Measurements from ENCODE around the gene EML1. TPM values are rescaled to one million over a fixed set of nuclear protein-coding genes. Genes with fewer than 3 reads are reported as not detected.
A peak's percentile ranks its signal among the peaks of the same experiment; 100 is the strongest.

EML1 gene
- total and polyA plus RNA-seq, 2 donors from 2014 or later: 7.9 to 35.9 TPM

GRCh38 chr14:99784508-99784907 is 8.7 kb upstream of the EML1 start:
- H3K9me3 ChIP-seq (ENCODE audit: control insufficient read depth in 2 of 3, insufficient read depth in 1 of 3, low read length in 3 of 3): peaks cover 0 to 4% (median 0%) of the 10 kb centered on the region in 3 donors
- DNase-seq (no peak), FAIRE-seq (no peak)
- no peak overlapping the region for H3K4me3 ChIP-seq (ENCODE audit: low read length in 3 of 3)
- intact Hi-C loops (cut with DNase I): no loop called here
- H3K4me1 ChIP-seq (ENCODE audit: control insufficient read depth in 2 of 3, insufficient read depth in 2 of 3, low read depth in 1 of 3, low read length in 3 of 3): peaks cover 0 to 3% (median 0%) of the 10 kb centered on the region in 3 donors
- no peak for TF ChIP-seq CTCF (IDR thresholded peaks at IDR 0.05; ENCODE audit: borderline replicate concordance, extremely low read depth, insufficient read depth)
- no peak overlapping the region for H3K27ac ChIP-seq (ENCODE audit: low read depth in 2 of 2, low read length in 2 of 2)
- H3K9ac ChIP-seq (ENCODE audit: low read length in 3 of 3): no peak overlapping the region
- no peaks in the 10 kb centered on the region for H3K27me3 ChIP-seq (ENCODE audit: control insufficient read depth, insufficient read depth, low read length)
- no peaks in the 10 kb centered on the region for H3K36me3 ChIP-seq (ENCODE audit: control insufficient read depth in 2 of 3, insufficient read depth in 3 of 3, low read length in 3 of 3)

- Histone ChIP-seq H3K27ac (ENCODE audit: low read depth in 2 of 2, low read length in 2 of 2) (no peak overlapping the region), H3K4me3 (ENCODE audit: low read length in 3 of 3) (no peak overlapping the region), H3K9ac (ENCODE audit: low read length in 3 of 3) (no peak overlapping the region), H3K36me3 (ENCODE audit: control insufficient read depth in 2 of 3, insufficient read depth in 3 of 3, low read length in 3 of 3) (no peaks in the 10 kb centered on the region), H3K9me3 (ENCODE audit: control insufficient read depth in 2 of 3, insufficient read depth in 1 of 3, low read length in 3 of 3) (no peaks in the 10 kb centered on the region), H3K27me3 (ENCODE audit: control insufficient read depth, insufficient read depth, low read length) (no peaks in the 10 kb centered on the region), H3K4me1 (ENCODE audit: control insufficient read depth in 2 of 3, insufficient read depth in 2 of 3, low read depth in 1 of 3, low read length in 3 of 3) (peaks cover 0 to 3% (median 0%) of the 10 kb centered on the region in 3 donors)
- intact Hi-C loops (cut with DNase I): no loop called here
- no peak for TF ChIP-seq CTCF (IDR thresholded peaks at IDR 0.05; ENCODE audit: borderline replicate concordance, extremely low read depth, insufficient read depth)
- DNase-seq (no peak), FAIRE-seq (no peak)
These were observed 7.8 kb upstream of the EML1 start for GRCh38 chr14:99785426-99785825.

- intact Hi-C loops (cut with DNase I): no loop called here
- no peak for TF ChIP-seq CTCF (IDR thresholded peaks at IDR 0.05; ENCODE audit: borderline replicate concordance, extremely low read depth, insufficient read depth)
- H3K36me3 ChIP-seq (ENCODE audit: control insufficient read depth in 2 of 3, insufficient read depth in 3 of 3, low read length in 3 of 3): no peaks in the 10 kb centered on the region
- no peak for DNase-seq
- peaks cover 0 to 7% (median 0%) of the 10 kb centered on the region in 3 donors for H3K4me1 ChIP-seq (ENCODE audit: control insufficient read depth in 2 of 3, insufficient read depth in 2 of 3, low read depth in 1 of 3, low read length in 3 of 3)
- H3K9ac ChIP-seq (ENCODE audit: low read length in 3 of 3): no peak overlapping the region
- H3K27ac ChIP-seq (ENCODE audit: low read depth in 2 of 2, low read length in 2 of 2): no peak overlapping the region
- H3K4me3 ChIP-seq (ENCODE audit: low read length in 3 of 3): no peak overlapping the region
- H3K27me3 ChIP-seq (ENCODE audit: control insufficient read depth, insufficient read depth, low read length): no peaks in the 10 kb centered on the region
- no peaks in the 10 kb centered on the region for H3K9me3 ChIP-seq (ENCODE audit: control insufficient read depth in 2 of 3, insufficient read depth in 1 of 3, low read length in 3 of 3)
- no peak for FAIRE-seq
These were observed 6.7 kb upstream of the EML1 start for GRCh38 chr14:99786511-99786989.

GRCh38 chr14:99788713-99789112 is 4.5 kb upstream of the EML1 start:
- TF ChIP-seq CTCF (IDR thresholded peaks at IDR 0.05; ENCODE audit: borderline replicate concordance, extremely low read depth, insufficient read depth): no peak
- intact Hi-C loops (cut with DNase I): no loop called here
- no peak overlapping the region for H3K4me3 ChIP-seq (ENCODE audit: low read length in 3 of 3)
- peak in 1 of 5 donors; percentile 8 for DNase-seq
- no peak overlapping the region for H3K9ac ChIP-seq (ENCODE audit: low read length in 3 of 3)
- no peaks in the 10 kb centered on the region for H3K27me3 ChIP-seq (ENCODE audit: control insufficient read depth, insufficient read depth, low read length)
- no peaks in the 10 kb centered on the region for H3K9me3 ChIP-seq (ENCODE audit: control insufficient read depth in 2 of 3, insufficient read depth in 1 of 3, low read length in 3 of 3)
- H3K4me1 ChIP-seq (ENCODE audit: control insufficient read depth in 2 of 3, insufficient read depth in 2 of 3, low read depth in 1 of 3, low read length in 3 of 3): peaks cover 0 to 14% (median 0%) of the 10 kb centered on the region in 3 donors
- no peak for FAIRE-seq
- no peaks in the 10 kb centered on the region for H3K36me3 ChIP-seq (ENCODE audit: control insufficient read depth in 2 of 3, insufficient read depth in 3 of 3, low read length in 3 of 3)
- no peak overlapping the region for H3K27ac ChIP-seq (ENCODE audit: low read depth in 2 of 2, low read length in 2 of 2)
